Measurements from ENCODE around the gene HSPA12B.

DNA sequence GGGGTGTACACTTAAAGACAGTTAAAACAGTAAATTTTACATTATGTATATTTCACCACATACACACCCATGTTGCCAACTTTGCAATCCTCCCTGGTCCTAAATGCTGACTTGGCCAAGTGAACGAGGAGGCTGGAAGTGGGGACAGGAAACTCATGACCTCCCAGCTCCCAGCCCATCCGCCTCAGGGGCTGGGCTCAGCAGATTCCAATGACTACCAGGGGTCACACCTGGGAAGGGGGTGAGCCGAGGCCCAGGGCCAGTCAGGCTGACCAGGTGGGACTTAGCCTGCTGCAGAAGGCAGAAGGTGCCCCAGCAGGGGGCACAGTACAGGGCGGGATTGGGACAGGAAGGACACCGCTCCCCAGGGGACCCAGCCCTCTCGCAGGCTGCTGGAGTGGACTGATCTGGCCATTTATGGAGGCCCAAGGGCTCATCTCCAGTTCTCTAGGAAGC is 22.4 kb upstream of the HSPA12B start:
- TF ChIP-seq CTCF (IDR thresholded peaks at IDR 0.05) = no peak
- no peak for TF ChIP-seq POLR2A (IDR thresholded peaks at IDR 0.05)

All from testis (tissue), 2 donors.